GM21381 (cell line): ENCODE data around the gene SPTLC3.

Source experiments
- ATAC-seq: cut with Tn5 transposase; IDR thresholded peaks from one replicate; pipeline ENCODE4 v1.9.1; 2021; ENCODE audit warnings: mild to moderate bottlenecking, moderate library complexity; ENCODE audit not compliant: unreplicated experiment

Gene SPTLC3

GRCh38 chr20:13028673-13029072, 19.9 kb downstream of the SPTLC3 start:
- no peak for ATAC-seq

- ATAC-seq, result no peak
Measured at GRCh38 chr20:13029687-13030375, 21.1 kb downstream of the SPTLC3 start.

GRCh38 chr20:13031751-13032150, 23.0 kb downstream of the SPTLC3 start:
- no peak for ATAC-seq

- ATAC-seq, result no peak
Measured at GRCh38 chr20:13034115-13034514, 25.3 kb downstream of the SPTLC3 start.

GRCh38 chr20:13034936-13035335, 26.2 kb downstream of the SPTLC3 start:
- ATAC-seq, result no peak

- ATAC-seq, result no peak
Measured at GRCh38 chr20:13035399-13036152, 26.8 kb downstream of the SPTLC3 start.

- no peak for ATAC-seq
Measured at GRCh38 chr20:13037727-13038126, 29.0 kb downstream of the SPTLC3 start.

GRCh38 chr20:13041574-13042457, 33.0 kb downstream of the SPTLC3 start:
- no peak for ATAC-seq

GRCh38 chr20:13042458-13042794, 33.7 kb downstream of the SPTLC3 start:
- no peak for ATAC-seq

GRCh38 chr20:13046409-13046808, 37.6 kb downstream of the SPTLC3 start:
- ATAC-seq, result no peak

GRCh38 chr20:13054011-13054410, 45.2 kb downstream of the SPTLC3 start:
- ATAC-seq, result no peak

GRCh38 chr20:13058666-13059389, 50.1 kb downstream of the SPTLC3 start:
- no peak for ATAC-seq

- no peak for ATAC-seq
Measured at GRCh38 chr20:13059398-13060136, 50.8 kb downstream of the SPTLC3 start.

- no peak for ATAC-seq
Measured at GRCh38 chr20:13060327-13060726, 51.6 kb downstream of the SPTLC3 start.

- ATAC-seq, result no peak
Measured at GRCh38 chr20:13061381-13061780, 52.6 kb downstream of the SPTLC3 start.

GRCh38 chr20:13062789-13063188, 54.0 kb downstream of the SPTLC3 start:
- ATAC-seq, result no peak

GRCh38 chr20:13068336-13068735, 59.6 kb downstream of the SPTLC3 start:
- ATAC-seq, result no peak

- no peak for ATAC-seq
Measured at GRCh38 chr20:13081877-13082276, 73.1 kb downstream of the SPTLC3 start.

GRCh38 chr20:13082378-13082777, 73.6 kb downstream of the SPTLC3 start:
- ATAC-seq, result no peak

GRCh38 chr20:13085275-13085674, 76.5 kb downstream of the SPTLC3 start:
- ATAC-seq, result no peak
